Right atrium auricular region (tissue), 2 donors: ENCODE results near the gene UPF1. TPM values are rescaled to one million over a fixed set of nuclear protein-coding genes. Genes with fewer than 3 reads are reported as not detected.

ENCODE experiments used
- DNase-seq: peaks from one replicate; pipeline ENCODE4 v3.0.0-alpha.2; 2019; ENCODE audit warnings: low spot score
- H3K27ac ChIP-seq, 2 donors: fragments of 200-600 bp; sonication (generic); 1 replicate in 1 of 2; 2 replicates in 1 of 2; pipeline ENCODE4 v1.5.1; 2016 to 2019
- H3K27me3 ChIP-seq, 2 donors: fragments of 200-600 bp; sonication (generic); one replicate each; pipeline versions ENCODE4 v1.5.1 to v1.6.0; 2017 to 2019
- H3K36me3 ChIP-seq: fragments of 200-600 bp; sonication (generic); one replicate; pipeline ENCODE4 v1.5.1; 2016
- H3K4me1 ChIP-seq, 2 donors: fragments of 200-600 bp; sonication (generic); one replicate each; pipeline versions ENCODE4 v1.5.1 to v1.6.0; 2017 to 2019
- H3K4me3 ChIP-seq, 2 donors: fragments of 200-600 bp; sonication (generic); 1 replicate in 1 of 2; 2 replicates in 1 of 2; pipeline ENCODE4 v1.5.1; 2017 to 2019; ENCODE audit warnings: mild to moderate bottlenecking in 1 of 2, moderate library complexity in 1 of 2
- H3K9me3 ChIP-seq, 2 donors: fragments of 200-600 bp; sonication (generic); one replicate each; pipeline ENCODE4 v1.5.1; 2019
- total RNA-seq, 2 donors: library from RNA; depleted of rRNA; stranded (reverse); fragments of >200 nt; gene quantifications; one replicate each; pipeline ENCODE4 v1.1.0, GENCODE V29; 2016
- TF ChIP-seq, protein P1 (sequence below), 2 donors: fragments of 200-600 bp; sonication (generic); IDR thresholded peaks; one replicate each; pipeline ENCODE4 v1.5.1; 2019; ENCODE audit warnings: antibody characterized with exemption in 2 of 2

UPF1 gene
- total RNA-seq, 2 donors from 2014 or later = 27.6 to 61.5 TPM

DNA sequence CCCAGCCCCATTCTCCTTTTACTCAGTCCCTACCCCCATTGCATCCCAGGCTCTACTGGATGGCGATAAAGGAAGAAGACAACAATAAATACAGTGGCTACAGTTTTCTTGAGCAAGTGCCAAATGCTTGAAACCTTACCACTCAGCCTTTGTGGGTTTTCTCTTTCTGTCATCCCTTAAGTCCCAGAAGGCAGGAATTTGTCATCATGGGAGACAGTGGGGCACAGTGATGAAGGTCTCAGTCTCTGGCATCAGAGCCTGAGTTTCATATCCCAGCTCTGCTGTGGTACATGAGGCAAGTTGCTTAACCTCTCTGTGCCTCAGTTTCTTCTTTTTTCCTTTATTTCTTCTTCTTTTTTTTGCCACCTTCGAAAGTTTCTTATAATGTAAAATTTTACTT is 35.5 kb upstream of the UPF1 start:
- no peaks in the 10 kb centered on the region for H3K9me3 ChIP-seq
- H3K4me3 ChIP-seq = no peak overlapping the region
- TF ChIP-seq, protein P1, sequence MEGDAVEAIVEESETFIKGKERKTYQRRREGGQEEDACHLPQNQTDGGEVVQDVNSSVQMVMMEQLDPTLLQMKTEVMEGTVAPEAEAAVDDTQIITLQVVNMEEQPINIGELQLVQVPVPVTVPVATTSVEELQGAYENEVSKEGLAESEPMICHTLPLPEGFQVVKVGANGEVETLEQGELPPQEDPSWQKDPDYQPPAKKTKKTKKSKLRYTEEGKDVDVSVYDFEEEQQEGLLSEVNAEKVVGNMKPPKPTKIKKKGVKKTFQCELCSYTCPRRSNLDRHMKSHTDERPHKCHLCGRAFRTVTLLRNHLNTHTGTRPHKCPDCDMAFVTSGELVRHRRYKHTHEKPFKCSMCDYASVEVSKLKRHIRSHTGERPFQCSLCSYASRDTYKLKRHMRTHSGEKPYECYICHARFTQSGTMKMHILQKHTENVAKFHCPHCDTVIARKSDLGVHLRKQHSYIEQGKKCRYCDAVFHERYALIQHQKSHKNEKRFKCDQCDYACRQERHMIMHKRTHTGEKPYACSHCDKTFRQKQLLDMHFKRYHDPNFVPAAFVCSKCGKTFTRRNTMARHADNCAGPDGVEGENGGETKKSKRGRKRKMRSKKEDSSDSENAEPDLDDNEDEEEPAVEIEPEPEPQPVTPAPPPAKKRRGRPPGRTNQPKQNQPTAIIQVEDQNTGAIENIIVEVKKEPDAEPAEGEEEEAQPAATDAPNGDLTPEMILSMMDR (IDR thresholded peaks at IDR 0.05) = no peak
- no peak overlapping the region for H3K27ac ChIP-seq
- peaks cover 2 to 7% of the 10 kb centered on the region in 2 donors for H3K27me3 ChIP-seq
- H3K4me1 ChIP-seq = peaks cover 0 to 8% of the 10 kb centered on the region in 2 donors
- no peaks in the 10 kb centered on the region for H3K36me3 ChIP-seq
- no peak for DNase-seq

GRCh38 chr19:18798384-18799352 is 33.1 kb upstream of the UPF1 start:
- Histone ChIP-seq H3K9me3 (no peaks in the 10 kb centered on the region), H3K4me3 (no peak overlapping the region), H3K36me3 (no peaks in the 10 kb centered on the region), H3K27ac (no peak overlapping the region), H3K27me3 (peaks cover 0 to under 1% of the 10 kb centered on the region in 2 donors), H3K4me1 (peaks cover 0 to 6% of the 10 kb centered on the region in 2 donors)
- no peak for DNase-seq
- TF ChIP-seq, protein P1 (IDR thresholded peaks at IDR 0.05) = no peak

- no peak overlapping the region for H3K27ac ChIP-seq
- TF ChIP-seq, protein P1 (IDR thresholded peaks at IDR 0.05) = no peak
- no peak overlapping the region for H3K4me3 ChIP-seq
- no peaks in the 10 kb centered on the region for H3K36me3 ChIP-seq
- no peak for DNase-seq
- peaks cover 0 to 6% of the 10 kb centered on the region in 2 donors for H3K4me1 ChIP-seq
- H3K9me3 ChIP-seq = no peaks in the 10 kb centered on the region
- H3K27me3 ChIP-seq = no peaks in the 10 kb centered on the region
Measured at GRCh38 chr19:18799389-18799970, 32.3 kb upstream of the UPF1 start.

DNA sequence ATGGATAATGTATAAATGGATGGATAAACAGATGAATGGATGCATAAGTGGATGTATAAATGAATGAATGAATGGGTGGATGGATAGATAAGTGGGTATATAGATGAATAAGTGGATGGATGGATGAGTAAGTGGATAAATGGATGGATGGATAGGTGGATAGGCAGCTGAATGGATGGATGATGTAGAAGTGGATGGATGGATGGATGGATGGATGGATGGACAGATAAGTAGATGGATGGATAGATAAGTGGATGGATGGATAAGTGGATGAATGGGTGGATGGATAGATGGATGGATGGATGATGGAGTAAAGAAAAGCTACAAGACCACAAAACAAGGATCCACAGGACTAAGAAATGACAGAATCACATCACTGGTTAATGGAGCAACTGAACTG is 31.7 kb upstream of the UPF1 start:
- Histone ChIP-seq H3K4me1 (peaks cover 0 to 6% of the 10 kb centered on the region in 2 donors), H3K9me3 (no peaks in the 10 kb centered on the region), H3K27ac (no peak overlapping the region), H3K36me3 (no peaks in the 10 kb centered on the region), H3K4me3 (no peak overlapping the region), H3K27me3 (no peaks in the 10 kb centered on the region)
- TF ChIP-seq, protein P1 (IDR thresholded peaks at IDR 0.05) = no peak
- DNase-seq = no peak

DNA sequence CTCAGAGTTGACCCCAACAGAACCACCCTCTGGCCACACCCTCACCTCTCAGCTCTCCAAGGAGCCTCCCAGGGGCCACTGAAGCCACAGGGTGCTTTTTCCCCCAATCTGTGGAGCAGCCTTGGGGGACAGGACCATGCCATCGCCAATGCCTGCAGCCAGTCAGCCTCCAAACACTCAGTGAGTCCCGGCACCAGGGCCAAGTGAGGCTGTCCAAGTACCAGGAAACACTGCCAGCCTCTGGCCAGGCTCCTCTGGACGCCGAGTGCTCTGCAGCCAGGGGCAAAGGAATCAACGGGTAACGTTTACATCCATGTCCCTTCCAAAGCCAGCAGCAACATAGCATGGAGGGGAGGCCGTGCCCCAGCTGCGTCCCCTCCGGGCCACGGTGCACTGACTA is 31.1 kb upstream of the UPF1 start:
- H3K27me3 ChIP-seq = no peaks in the 10 kb centered on the region
- H3K4me3 ChIP-seq = no peak overlapping the region
- H3K36me3 ChIP-seq = no peaks in the 10 kb centered on the region
- no peaks in the 10 kb centered on the region for H3K9me3 ChIP-seq
- DNase-seq = no peak
- TF ChIP-seq, protein P1 (IDR thresholded peaks at IDR 0.05) = no peak
- H3K27ac ChIP-seq = no peak overlapping the region
- peaks cover 0 to 2% of the 10 kb centered on the region in 2 donors for H3K4me1 ChIP-seq
